ENCODE data around the gene AADACL4.

AADACL4 gene

DNA sequence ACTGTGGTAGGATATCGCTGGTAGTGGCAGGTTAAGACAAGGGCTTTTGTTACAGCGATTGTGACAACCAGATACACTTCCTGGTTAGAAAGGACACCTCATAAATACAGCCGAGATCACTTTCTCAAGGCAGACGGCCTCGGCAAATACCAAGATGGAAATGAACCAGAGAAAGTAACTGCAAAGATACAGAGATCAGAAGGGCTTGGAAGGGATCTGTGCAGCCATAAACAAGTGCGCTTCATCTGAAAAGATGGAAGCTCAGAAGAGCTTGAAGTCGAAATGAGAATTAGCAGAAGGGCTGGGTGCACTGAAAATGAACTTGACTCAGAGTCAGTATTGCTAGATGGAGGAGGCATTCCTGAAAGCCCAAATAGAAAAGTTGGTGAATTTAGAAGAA lies 32.9 kb upstream of the AADACL4 start:
- DNase-seq (ENCODE audit: low read depth in 2 of 2): no peak

DNA sequence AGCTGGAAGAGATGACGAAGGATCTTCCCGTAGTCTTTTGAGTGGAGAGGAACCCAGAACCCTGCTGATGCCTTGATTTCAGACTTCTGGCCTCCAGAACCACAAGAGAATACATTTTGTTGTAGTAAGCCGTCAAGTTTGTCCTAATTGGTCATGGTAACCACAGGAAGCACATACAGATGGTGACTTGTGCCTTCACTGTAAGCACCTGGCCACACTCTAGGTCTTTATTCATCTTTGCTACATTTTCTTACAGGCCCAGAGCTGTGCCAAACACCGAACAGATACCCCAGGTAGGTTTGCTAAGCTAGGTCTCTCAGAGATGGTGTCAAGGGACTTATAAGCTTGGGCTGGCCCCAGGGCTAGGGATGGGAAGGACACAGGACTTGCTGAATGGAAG lies 30.7 kb upstream of the AADACL4 start:
- DNase-seq (ENCODE audit: low read depth in 2 of 2): no peak

DNA sequence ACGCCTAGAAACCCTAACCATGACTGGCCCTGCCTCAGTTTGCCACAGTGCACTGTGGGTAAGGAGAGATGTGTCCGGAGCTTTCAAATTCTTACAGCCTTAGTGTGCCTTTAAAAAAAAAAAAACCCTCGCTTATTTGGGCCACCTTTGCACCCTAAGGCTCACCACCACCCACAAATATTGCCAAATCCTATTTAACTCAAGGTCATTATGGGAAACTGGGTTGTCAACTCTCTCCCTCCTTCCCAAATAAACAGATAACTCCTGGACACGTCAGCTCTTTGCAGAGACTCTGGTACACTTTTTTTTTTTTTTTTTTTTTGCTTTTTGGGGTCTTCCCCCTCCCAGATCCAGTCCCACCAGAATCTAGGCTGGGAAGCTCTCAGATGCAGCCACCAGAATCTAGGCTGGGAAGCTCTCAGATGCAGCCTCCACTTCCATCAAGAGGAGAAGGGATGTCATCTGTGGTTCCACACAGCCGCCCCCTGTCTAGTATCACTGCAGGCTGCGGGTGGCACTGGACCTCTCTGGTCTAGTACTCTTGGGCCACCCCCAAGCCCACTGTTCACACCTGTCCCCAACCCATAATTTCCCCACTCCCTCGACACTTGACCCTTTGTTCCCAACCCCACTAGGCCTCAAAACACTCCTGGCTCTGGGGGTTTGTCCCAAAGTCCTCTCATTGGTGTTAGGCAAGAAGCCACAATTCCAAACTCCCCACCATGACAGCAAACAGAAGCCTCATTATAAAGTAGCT lies 29.3 kb upstream of the AADACL4 start:
- DNase-seq (ENCODE audit: low read depth in 2 of 2): no peak

DNA sequence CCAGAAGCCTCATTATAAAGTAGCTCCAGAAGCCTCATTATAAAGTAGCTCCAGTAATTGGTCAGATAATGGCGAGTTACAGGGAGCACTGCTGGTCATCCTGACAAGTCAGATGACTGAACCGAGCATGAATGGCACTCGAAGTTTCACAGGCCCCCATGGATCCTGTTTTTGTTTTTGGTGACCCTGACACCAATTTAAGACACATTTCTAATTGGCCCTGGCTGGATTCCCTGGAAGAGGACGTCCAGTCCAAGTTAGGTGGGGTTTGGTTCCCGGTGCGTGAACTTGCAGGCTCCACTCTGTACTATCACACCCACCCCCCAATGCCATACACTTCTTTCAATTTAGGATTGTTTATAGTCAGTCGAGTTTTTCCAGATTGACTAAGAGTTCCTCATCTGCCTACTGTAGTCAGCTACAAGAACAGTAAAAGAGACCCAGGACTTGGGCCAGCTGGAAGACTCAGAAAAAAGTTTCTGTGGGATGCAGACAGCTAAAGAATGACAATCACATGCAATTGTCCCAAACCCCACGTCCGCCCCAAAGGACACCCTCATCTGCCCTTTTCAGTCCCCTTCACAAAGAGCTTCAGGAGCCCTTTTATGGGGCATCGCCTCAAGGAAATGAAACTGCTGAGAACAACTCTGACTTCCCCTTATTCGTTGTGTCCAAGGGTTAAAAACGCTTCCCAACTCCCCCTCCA lies 28.6 kb upstream of the AADACL4 start:
- DNase-seq (ENCODE audit: low read depth in 2 of 2): no peak

DNA sequence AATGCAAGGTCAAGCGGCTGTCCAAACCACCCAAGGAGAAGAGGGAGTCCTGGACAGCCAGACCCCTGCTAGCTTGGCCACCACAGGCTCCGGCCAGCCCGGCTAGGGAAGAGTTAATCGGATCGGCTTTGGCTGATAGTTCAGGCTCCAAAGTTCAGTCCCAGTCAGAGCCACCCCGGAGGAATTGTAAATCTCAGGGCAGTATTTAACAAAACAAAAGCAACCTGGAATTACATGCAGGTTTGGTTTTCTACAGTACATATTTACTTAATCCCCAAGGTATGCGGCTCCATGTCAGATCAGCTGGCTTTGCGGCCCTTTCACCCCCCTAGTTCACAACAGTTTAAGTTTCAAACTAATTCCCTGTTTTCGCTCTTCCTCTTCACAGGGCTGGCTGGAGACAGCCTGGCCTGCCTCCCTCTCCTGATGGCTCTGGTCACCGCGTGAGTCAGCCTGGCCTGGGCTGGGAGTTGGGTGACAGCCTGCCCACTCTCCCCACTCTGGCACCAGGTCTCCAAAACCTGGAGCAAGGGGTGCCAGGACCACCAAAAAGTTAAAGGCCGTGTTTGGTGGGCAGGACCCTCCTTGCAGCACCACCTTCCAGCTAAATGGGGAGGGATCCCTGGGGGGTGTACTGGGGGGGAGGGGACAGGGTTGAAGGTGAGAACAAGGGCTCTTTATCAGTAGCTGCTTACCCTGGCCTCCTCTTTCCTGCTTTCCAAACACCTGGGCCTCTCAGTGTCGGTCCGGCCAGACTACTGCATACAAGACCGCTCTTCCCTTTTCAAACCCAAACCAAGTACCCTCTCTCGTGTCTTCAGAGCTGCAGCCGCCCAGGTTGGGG lies 27.8 kb upstream of the AADACL4 start:
- DNase-seq (ENCODE audit: low read depth in 2 of 2): no peak

- no peak for DNase-seq (ENCODE audit: low read depth in 2 of 2)
These were observed 27.0 kb upstream of the AADACL4 start for GRCh38 chr1:12616709-12617373.

- no peak for DNase-seq (ENCODE audit: low read depth in 2 of 2)
These were observed 26.4 kb upstream of the AADACL4 start for GRCh38 chr1:12617511-12617900.

GRCh38 chr1:12617901-12618660 lies 25.8 kb upstream of the AADACL4 start, which contains the start of gene DHRS3:
DHRS3 (minus strand) TSS chr1:12618210; CDS start chr1:12617348, 862 bp downstream.
- DNase-seq (ENCODE audit: low read depth in 2 of 2): no peak

DNA sequence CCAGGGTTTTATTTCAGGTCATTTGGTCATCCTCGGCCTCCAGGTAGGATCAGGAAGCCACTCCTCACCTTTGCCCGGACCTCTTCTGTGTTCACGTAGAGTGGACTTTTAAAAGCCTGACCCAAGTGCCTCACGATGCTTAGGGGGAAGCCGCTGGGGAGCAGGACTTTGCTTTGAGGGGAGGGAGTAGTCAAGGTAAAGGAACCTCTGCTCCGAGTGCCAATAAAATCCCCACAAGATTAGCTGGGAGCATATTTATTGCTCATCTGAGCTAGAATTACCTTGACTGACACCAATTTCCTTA lies 25.3 kb upstream of the AADACL4 start:
- no peak for DNase-seq (ENCODE audit: low read depth in 2 of 2)

GRCh38 chr1:12618965-12619791 lies 24.7 kb upstream of the AADACL4 start:
- DNase-seq (ENCODE audit: low read depth in 2 of 2): no peak

GRCh38 chr1:12619792-12620487 lies 23.9 kb upstream of the AADACL4 start:
- peak; percentile 51 to 62 for DNase-seq (ENCODE audit: low read depth in 2 of 2)

GRCh38 chr1:12620488-12620865 lies 23.4 kb upstream of the AADACL4 start:
- no peak for DNase-seq (ENCODE audit: low read depth in 2 of 2)

GRCh38 chr1:12620931-12621330 lies 23.0 kb upstream of the AADACL4 start:
- no peak for DNase-seq (ENCODE audit: low read depth in 2 of 2)

- DNase-seq (ENCODE audit: low read depth in 2 of 2): no peak
These were observed 22.2 kb upstream of the AADACL4 start for GRCh38 chr1:12621346-12622335.

- no peak for DNase-seq (ENCODE audit: low read depth in 2 of 2)
These were observed 21.4 kb upstream of the AADACL4 start for GRCh38 chr1:12622506-12622905.

GRCh38 chr1:12625276-12625675 lies 18.6 kb upstream of the AADACL4 start:
- no peak for DNase-seq (ENCODE audit: low read depth in 2 of 2)

GRCh38 chr1:12626888-12627287 lies 17.0 kb upstream of the AADACL4 start:
- DNase-seq (ENCODE audit: low read depth in 2 of 2): no peak

DNA sequence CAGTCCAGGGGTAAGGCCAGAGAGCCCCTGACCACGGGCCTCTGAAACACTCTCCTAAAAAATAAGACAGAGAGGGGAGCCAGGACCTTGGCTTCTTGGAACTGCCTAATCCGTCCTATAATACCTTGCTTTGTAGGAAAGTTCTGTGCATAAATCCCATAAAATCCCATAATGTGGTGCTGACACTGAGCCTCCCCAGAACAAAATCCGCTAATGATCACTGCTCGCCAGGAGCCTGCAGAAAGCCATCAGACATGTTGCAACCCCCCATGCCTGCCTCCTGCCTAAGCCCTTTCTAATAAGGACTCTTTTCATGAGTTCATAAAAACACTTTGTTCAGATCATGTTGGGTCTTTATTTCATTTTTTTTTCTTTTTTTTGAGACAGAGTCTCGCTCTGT lies 16.6 kb upstream of the AADACL4 start:
- DNase-seq (ENCODE audit: low read depth in 2 of 2): no peak

DNA sequence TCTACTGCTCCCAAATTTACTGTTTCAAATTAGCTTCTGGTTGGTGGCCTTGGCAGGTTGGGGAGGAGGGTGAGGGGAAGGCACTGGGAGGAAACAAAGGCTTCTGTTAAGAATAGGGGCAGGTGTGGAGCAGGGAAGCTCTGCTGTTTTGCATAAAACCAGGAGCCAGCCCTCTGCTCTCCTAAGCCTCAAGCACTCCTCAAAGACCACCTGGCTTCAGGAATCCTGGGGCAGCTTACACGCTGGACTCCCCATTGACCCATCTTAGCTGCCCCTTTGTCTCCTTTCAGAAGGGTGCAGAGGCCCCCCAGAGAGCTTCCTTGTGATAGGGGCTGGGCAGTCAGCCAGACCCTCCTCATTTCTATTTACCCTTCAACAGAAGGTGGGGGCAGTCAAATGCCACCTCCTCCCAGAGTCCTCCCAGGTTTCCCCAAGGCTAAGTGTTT lies 14.4 kb upstream of the AADACL4 start:
- DNase-seq (ENCODE audit: low read depth in 2 of 2): no peak
